Measurements from ENCODE around the gene SMIM29. TPM values are rescaled to one million over a fixed set of nuclear protein-coding genes. Genes with fewer than 3 reads are reported as not detected.

Gene SMIM29
- total RNA-seq, 4 donors from 2014 or later = 5.2 to 44.3 (median 20.0) TPM

DNA sequence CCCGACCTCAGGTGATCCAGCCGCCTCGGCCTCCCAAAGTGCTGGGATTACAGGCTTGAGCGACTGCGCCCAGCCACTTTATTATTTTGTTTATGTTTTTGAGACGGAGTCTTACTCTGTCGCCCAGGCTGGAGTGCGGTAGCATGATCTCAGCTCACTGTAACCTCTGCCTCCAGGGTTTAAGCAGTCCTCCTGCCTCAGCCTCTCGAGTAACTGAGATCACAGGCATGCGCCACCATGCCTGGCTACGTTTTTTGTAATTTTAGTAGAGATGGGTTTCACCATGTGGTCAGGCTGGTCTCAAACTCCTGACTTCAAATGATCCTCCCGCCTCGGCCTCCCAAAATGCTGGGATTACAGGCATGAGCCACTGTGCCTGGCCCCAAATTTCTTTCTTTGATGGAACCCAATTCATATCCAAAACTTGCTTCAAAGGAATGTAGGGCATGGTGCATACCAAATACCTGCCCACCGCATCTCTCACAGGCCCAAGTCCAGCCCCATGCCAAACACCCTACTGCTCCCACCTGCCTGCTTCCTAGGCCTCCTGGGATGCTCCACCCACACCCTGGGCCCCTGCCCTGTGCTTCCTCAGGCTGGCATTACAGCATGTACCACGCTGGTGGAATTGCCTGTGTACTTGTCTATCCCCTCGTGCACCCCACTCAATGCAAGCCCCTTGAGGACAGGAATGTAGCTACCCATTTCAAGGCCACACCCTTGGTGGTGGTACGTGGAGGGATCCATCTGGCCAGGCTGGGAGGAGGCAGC, 17.1 kb downstream of the SMIM29 start:
- no peaks in the 10 kb centered on the region for H3K36me3 ChIP-seq
- no peak for TF ChIP-seq POLR2A (IDR thresholded peaks at IDR 0.05)
- H3K27ac ChIP-seq = no peak overlapping the region
- DNase-seq = no peak
- no peaks in the 10 kb centered on the region for H3K4me1 ChIP-seq
- no peak overlapping the region for H3K4me3 ChIP-seq
- no peaks in the 10 kb centered on the region for H3K9me3 ChIP-seq
- H3K27me3 ChIP-seq = no peaks in the 10 kb centered on the region
- intact Hi-C loops (cut with DNase I; ENCODE audit: low total_unique reads) = no loop called here

DNA sequence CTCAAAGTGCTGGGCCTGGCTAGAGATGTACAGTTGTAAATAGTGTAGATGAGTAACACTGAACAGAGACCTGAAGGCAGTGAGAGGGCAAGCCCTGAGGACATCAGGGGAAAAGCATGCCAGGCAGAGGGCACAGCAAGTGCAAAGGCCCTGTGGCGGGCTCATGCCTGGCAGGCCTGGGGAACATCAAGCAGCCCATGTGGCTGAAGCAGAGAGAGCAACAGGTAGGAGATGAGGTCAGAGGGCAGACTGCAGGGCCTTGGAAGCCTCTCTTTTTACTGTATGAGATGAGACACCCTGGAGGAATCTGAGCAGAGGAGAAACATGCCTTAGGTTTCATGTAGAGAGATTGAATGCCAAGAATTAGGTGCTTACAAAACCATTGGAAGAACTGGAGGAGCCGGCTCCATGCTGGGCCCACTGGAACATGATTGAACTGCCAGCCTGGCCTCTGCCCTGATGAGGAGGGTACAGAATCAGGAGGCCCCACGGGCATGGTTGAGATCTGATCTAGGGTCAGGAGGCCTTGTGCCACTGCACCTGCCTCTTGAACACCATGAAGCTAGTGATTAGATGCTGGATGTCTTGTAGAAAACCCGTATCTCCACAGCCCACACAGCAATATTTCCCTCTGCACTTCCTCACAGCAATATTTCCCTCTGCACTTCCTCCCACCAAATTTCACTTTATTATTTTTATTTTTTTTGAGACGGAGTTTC, 18.0 kb downstream of the SMIM29 start:
- no peak for DNase-seq
- intact Hi-C loops (cut with DNase I; ENCODE audit: low total_unique reads) = no loop called here
- H3K4me3 ChIP-seq = no peak overlapping the region
- no peak overlapping the region for H3K27ac ChIP-seq
- no peaks in the 10 kb centered on the region for H3K4me1 ChIP-seq
- TF ChIP-seq, protein P1, sequence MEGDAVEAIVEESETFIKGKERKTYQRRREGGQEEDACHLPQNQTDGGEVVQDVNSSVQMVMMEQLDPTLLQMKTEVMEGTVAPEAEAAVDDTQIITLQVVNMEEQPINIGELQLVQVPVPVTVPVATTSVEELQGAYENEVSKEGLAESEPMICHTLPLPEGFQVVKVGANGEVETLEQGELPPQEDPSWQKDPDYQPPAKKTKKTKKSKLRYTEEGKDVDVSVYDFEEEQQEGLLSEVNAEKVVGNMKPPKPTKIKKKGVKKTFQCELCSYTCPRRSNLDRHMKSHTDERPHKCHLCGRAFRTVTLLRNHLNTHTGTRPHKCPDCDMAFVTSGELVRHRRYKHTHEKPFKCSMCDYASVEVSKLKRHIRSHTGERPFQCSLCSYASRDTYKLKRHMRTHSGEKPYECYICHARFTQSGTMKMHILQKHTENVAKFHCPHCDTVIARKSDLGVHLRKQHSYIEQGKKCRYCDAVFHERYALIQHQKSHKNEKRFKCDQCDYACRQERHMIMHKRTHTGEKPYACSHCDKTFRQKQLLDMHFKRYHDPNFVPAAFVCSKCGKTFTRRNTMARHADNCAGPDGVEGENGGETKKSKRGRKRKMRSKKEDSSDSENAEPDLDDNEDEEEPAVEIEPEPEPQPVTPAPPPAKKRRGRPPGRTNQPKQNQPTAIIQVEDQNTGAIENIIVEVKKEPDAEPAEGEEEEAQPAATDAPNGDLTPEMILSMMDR (IDR thresholded peaks at IDR 0.05) = no peak
- TF ChIP-seq POLR2A (IDR thresholded peaks at IDR 0.05) = no peak
- no peaks in the 10 kb centered on the region for H3K36me3 ChIP-seq
- no peaks in the 10 kb centered on the region for H3K9me3 ChIP-seq
- no peaks in the 10 kb centered on the region for H3K27me3 ChIP-seq

DNA sequence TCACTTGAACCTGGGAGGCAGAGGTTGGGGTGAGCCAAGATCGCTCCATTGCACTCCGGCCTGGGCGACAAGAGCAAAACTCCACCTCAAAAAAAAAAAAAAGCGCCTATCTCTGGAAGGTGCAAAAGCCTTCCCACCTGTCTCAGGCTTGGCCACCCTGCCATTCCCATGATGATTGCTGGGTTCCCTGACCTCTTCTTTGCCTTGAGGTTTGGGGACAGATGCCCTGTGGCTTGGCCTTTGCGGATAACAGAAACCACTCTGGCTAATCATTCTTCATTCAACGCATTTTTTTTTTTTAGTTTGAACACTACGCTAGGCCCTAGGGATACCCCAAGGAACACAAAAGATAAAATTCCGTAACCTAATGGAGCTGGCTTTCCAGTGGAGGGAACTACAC, 18.9 kb downstream of the SMIM29 start:
- H3K4me1 ChIP-seq = no peaks in the 10 kb centered on the region
- no peaks in the 10 kb centered on the region for H3K36me3 ChIP-seq
- no peaks in the 10 kb centered on the region for H3K27me3 ChIP-seq
- H3K4me3 ChIP-seq = no peak overlapping the region
- no peaks in the 10 kb centered on the region for H3K9me3 ChIP-seq
- no peak overlapping the region for H3K27ac ChIP-seq
- TF ChIP-seq POLR2A (IDR thresholded peaks at IDR 0.05) = no peak
- TF ChIP-seq, protein P1 (IDR thresholded peaks at IDR 0.05) = no peak
- DNase-seq = no peak
- intact Hi-C loops (cut with DNase I; ENCODE audit: low total_unique reads) = no loop called here

DNA sequence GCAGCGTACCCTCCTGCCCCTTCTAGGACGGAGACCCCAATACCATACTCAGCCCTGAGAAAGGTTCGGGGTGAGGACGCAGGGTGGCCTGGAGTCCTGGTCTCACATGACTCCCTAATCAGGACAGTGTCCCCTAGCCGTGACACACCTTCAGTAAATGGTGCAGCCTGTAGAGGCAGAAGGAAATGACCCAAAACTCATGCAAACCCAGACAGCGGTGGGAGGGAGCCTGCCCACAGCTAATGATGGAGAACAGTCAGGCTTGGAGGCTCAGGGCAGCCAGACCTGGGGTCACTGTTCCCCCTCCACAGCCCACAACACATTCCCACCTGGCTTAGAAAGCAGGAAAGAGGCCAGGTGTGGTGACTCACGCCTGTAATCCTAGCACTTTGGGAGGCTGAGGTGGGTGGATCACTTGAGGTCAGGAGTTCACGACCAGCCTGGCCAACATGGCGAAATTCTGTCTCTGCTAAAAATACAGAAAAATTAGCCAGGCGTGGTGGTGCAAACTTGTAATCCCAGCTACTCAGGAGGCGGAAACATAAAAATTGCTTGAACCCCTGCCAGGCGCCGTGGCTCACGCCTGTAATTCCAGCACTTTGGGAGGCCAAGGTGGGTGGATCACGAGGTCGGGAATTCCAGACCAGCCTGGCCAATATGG, 20.9 kb downstream of the SMIM29 start:
- DNase-seq = no peak
- Histone ChIP-seq H3K27ac (no peak overlapping the region), H3K27me3 (no peaks in the 10 kb centered on the region), H3K4me1 (peaks cover 0 to 7% of the 10 kb centered on the region in 2 donors), H3K36me3 (no peaks in the 10 kb centered on the region), H3K9me3 (no peaks in the 10 kb centered on the region), H3K4me3 (no peak overlapping the region)
- intact Hi-C loops (cut with DNase I; ENCODE audit: low total_unique reads) = no loop called here
- TF ChIP-seq, protein P1 (IDR thresholded peaks at IDR 0.05) = no peak
- no peak for TF ChIP-seq POLR2A (IDR thresholded peaks at IDR 0.05)

DNA sequence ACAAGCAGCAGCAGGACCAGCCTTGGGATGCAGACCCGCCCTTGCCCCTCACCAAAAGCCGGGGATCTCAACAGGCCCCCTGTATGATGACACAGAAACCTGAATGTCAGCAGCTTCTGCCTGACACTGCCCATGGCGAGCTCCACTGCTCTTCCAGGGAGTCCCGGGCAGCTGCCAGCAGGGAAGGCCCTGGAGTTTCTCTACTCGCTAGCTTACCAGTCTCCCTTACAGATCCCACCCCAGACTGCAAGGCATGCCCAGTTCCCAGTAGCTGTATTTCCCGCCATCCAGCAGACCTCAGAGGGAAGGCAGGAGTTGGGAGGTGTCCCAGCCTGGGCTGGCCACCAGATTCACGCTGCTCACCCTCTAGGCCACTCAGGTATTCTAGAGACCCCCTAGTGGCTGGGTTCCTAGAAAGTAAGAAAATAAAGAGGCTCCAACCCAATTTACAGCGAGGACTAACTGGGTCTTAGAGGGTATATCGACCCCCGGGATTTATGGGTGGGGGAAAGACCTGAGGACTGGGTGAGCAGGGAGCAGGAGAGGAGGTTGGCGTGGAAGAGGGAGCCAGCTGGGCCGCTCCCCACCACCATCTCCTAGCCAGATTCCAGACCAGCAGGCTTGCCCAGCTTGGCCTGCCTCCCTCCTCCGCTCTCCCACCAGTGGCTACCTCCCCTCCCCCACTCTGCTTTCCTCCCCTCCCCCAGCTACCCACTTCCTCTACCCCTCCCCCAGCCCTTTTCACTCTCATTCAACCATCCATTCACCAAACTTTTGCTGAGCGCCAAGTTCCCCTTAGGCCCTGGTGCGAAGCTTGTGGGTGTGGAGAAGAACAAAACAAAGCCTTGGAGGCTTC, 21.8 kb downstream of the SMIM29 start:
- no peak overlapping the region for H3K27ac ChIP-seq
- H3K4me3 ChIP-seq = no peak overlapping the region
- H3K36me3 ChIP-seq = no peaks in the 10 kb centered on the region
- H3K27me3 ChIP-seq = no peaks in the 10 kb centered on the region
- TF ChIP-seq, protein P1 (IDR thresholded peaks at IDR 0.05) = no peak
- no peak for TF ChIP-seq POLR2A (IDR thresholded peaks at IDR 0.05)
- H3K4me1 ChIP-seq = peaks cover 0 to 7% of the 10 kb centered on the region in 2 donors
- intact Hi-C loops (cut with DNase I; ENCODE audit: low total_unique reads) = no loop called here
- no peak for DNase-seq
- no peaks in the 10 kb centered on the region for H3K9me3 ChIP-seq
